Measurements from ENCODE around the gene NAV2.

DNA sequence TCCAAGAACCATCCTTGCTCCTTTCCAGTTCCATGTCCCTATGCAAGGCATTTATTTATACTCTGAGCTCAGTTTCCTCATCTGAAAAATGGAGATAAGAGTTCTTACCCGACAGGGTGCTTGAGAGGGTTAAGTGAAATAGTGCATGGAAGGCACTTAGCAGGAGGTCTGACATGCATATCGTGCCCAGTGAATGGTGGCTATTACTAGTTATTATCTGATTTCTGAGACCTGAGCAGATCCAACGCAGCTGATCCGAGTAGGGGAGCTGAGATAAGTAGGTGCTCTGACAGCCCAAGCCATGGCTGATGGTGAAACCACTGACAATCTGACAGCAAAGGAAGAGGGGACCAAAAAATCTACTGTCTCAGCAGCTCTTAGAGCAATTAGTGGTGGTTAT lies 24.9 kb downstream of the NAV2 start:
- TF ChIP-seq EZH2 (IDR thresholded peaks at IDR 0.05) (no peak), FOXP2 (optimal IDR thresholded peaks at IDR 0.05; ENCODE audit: control extremely low read depth, extremely low read length, insufficient read depth) (no peak), POLR2AphosphoS5 (IDR thresholded peaks at IDR 0.05; ENCODE audit: borderline replicate concordance, low read depth, low read length) (no peak)

All from SK-N-MC (cell line).